GM21367 (cell line): ENCODE measurements around the gene PPP2R5D.
"Not testable (repeated sequence)": the region's sequence is repeated elsewhere in the genome, so short reads cannot be mapped to it uniquely, and the experiment has no call there.

Experiments used
- ATAC-seq: cut with Tn5 transposase; IDR thresholded peaks from one replicate; pipeline ENCODE4 v1.9.1; 2021; ENCODE audit not compliant: unreplicated experiment

Gene PPP2R5D

DNA sequence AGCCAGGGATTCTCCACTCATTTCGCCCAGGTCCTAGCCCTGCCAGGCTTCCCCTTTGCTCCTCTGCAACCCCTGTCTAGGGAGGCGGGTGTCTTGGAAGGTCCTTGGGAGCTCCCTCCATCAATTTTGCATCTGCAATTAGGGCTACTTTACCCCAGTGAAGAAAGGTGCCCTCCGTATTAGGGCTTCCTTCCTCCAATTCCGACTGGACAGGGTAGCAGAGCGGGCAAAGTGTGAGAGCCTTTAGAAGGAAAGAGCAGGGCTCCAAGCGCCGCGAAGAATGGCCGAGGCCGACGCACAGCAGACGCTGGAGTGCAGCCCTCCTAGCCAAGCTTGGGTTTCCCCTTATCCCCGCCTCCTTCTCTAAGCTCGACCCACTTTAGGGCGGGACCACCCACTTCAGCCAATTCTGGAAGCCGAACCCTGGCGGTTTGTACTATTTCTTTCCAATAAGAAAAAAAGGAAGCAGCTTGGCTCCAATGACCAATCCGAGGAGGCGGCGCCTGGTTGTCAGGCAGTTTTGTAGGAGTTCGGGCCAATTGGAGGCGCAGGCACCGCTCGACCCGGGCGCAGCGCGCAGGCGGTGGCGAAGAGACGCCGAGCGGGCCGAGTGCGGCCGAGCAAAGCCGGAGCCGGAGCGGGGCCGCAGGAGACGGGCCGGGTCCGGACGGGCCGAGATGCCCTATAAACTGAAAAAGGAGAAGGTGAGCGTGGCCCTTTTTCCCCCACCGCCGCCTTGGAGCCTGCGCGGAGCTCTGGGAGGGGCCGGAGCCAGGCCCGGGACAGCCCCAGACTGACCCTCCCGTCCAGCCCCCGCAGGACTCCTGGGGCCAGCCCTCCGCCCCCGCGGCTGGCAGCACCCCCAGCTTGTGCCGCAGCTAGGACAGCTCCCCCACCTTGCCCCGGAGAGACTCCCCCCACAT, at the start of gene PPP2R5D:
Gene PPP2R5D (plus strand): TSS at position 570 of the 923 bp plus-strand sequence. CDS start 108 bp downstream, at position 678.
- ATAC-seq, result peak; percentile 84

DNA sequence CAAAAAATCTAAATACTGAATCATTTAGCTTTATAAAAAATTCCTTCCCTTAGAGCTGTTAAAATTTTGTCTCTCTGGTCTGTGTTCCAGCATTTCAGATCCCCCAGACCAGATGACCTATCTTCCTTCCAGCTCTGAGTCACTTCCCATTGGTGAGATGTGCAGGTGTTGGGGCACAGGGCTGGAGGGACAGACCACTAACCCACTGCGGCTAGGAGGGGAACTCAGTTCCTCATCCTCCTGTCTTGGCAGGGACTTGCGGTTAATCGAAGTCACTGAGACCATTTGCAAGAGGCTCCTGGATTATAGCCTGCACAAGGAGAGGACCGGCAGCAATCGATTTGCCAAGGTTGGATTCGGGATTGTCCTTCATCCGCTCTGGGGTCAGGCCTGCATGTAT, 49.0 kb upstream of the PPP2R5D start:
- ATAC-seq, result no peak

DNA sequence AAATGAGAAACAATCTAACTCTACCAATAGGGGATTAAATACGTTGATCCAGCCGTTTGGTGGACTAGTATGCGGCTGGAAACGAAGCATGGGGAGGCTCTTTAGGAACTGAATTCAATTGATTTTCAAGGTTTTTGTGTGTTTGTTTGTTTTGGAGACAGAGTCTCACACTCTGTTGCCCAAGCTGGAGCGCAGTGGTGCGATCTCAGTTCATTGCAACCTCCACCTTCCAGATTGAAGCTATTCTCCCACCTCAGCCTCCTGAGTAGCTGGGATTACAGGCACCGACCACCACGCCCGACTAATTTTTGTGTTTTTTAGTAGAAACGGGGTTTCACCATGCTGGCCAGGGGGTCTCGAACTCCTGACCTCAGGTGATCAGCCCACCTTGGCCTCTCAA, 48.0 kb upstream of the PPP2R5D start:
- no peak for ATAC-seq

DNA sequence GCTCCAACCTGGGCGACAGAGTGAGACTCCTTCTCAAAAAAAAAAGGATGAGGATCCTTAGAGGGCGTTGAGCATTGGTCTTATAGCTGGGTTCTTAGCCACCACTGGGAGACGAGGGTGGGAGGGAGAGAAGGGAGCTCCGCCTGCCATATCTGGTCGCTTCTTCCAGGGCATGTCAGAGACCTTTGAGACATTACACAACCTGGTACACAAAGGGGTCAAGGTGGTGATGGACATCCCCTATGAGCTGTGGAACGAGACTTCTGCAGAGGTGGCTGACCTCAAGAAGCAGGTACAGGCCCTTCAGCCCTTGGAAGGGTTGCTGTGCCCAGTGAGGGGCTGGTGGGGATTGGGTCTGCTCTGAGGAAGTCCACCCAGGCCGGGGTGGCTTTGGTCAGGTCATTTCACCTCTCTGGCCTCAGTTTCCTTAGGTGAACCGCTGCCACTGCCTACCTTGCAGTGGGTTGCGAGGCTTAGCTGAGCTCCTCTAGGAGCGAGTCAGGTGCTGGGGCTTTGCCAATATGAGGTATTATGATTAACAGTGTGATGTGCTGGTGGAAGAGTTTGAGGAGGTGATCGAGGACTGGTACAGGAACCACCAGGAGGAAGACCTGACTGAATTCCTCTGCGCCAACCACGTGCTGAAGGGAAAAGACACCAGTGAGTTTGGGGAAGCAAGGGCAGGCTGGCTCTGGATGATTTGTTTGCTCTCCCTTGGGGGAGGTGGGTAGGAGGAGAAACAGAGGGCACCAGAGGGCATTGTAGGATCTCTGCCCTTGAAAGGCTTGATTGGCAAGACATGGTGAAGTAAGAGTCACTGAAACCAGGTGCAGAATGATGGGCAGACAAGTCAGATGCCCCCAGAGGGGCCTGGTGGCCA, 46.6 kb upstream of the PPP2R5D start:
- no peak for ATAC-seq

DNA sequence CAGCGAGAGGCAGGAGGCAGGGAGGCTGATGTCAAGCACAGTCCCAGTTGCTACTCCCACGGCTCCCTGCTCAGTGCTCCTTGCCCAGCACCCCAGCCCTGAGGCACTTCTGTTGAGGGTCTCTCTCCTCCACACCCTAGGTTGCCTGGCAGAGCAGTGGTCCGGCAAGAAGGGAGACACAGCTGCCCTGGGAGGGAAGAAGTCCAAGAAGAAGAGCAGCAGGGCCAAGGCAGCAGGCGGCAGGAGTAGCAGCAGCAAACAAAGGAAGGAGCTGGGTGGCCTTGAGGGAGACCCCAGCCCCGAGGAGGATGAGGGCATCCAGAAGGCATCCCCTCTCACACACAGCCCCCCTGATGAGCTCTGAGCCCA, 46.0 kb upstream of the PPP2R5D start:
- no peak for ATAC-seq

DNA sequence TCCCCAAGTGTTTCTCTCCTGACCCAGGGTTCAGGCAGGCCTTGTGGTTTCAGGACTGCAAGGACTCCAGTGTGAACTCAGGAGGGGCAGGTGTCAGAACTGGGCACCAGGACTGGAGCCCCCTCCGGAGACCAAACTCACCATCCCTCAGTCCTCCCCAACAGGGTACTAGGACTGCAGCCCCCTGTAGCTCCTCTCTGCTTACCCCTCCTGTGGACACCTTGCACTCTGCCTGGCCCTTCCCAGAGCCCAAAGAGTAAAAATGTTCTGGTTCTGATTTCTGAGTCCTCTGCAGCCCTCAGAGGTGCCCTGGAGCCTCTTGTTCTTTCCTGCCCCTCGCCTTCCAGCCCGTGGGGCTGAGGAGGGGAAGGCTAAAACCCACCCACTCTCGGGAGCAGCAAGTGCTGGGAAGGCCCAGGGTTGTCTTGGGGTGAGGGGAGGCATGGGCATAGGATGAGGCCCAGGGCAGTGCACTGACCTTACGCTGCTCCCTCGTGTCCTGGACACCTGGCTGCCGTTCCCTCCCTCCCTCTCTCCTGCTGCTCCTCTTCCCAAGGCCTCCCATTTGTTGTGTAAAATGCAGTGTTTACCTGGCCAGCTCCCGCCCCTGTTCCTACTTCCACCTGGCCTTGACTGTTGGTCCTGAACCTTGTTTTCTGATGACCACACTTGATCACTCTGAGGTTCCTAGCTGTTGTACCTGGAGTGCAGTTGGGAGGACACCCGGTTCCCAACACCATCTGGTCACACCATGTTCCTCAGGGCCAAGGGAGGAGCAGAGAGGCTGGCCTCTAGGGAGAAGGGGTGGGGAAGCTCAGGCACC, 45.2 kb upstream of the PPP2R5D start:
- ATAC-seq, result no peak

DNA sequence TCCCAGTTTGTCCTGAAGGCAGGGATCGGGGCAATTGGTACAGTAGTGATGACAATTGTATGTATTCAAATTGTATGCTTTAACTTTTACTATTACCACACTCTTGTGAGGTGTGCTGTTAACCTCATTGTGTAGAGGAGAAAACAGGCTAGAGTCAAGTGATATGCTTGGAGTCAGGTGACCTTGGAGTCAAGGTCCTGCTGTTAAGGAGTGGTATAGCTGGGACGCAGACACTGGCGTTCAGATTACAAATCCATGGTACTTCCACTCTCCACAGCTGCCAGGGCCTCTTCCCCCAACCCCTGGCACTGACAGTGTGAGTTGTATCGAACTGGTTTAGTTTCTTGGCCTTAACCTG, 44.6 kb upstream of the PPP2R5D start:
- no peak for ATAC-seq

DNA sequence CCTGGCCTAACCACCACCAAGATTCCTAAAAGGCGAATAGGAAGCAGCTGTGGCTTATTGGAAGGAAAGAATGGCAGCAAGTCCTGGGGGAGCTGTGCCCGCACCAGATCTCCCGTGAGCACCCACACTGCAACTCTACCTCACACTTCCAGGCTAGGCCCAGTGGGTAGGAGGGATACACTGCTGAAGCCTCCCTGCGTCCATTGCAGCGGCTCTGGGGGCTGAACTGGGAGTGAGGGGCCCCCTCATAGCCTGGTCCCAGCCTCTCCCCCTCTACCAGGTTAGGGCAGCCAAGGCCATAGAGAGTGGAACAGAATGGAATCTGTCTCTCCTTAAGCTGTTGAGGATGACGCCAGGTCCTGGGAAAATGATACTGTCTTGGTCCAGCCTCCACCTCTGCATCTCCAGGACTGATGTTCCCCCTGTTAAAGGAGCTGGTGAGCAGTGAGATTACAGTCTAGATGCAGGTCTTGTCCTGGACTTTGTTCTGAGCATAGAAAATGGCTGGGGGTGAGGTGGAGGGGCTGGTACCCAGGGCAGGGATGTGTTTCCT, 43.8 kb upstream of the PPP2R5D start:
- no peak for ATAC-seq

DNA sequence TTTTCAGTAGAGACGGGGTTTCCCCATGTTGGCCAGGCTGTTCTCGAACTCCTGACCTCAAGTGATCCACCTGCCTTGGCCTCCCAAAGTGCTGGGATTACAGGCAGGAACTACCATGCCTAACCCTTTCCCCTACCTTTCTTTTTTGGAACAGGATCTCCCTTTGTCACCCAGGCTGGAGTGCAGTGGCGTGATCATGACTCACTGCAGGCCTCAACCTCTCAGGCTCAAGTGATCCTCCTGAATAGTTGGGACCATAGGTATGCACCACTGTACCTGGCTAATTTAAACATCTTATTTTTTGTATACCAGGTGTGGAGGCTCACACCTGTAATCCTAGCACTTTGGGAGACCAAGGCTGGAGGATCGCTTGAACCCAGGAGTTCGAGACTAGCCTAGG, 43.0 kb upstream of the PPP2R5D start:
- not testable (repeated sequence) for ATAC-seq

DNA sequence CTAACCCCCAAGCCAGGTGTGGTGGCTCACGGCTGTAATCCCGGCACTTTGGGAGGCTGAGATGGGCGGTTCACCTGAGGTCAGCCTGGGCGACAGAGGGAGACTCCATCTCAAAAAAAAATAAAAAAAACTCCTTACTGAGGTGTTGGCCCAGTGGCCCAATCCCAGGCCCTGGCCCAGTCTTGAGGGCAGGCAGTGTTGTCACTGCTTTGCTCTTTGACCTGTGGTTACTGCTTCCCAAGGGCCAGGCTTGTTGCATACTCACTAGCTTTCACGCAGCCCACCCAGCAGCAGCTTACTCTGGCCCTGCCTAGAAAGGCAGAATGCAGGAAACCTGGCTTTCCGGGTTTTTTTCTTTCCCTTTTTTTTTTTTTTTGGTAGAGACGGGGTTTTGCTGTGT, 41.9 kb upstream of the PPP2R5D start:
- no peak for ATAC-seq

DNA sequence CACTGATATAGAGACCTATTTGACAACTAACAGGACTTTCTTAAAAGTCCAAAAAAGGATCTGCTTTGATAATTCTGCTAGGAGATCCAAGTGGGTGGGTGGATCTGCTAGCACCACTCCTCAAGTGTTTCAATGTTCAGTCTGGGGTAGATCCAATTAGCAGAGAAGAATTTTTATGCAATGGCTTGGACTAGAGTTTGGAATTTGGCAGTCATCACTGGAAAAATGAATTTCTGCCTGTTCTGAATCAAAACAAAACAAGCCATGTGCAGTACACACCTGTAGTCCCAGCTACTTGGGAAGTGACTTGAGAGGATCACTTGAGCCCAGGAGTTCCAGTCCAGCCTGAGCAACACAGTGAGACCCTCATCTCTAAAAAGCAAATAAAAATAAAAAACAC, 36.4 kb upstream of the PPP2R5D start:
- ATAC-seq, result no peak

DNA sequence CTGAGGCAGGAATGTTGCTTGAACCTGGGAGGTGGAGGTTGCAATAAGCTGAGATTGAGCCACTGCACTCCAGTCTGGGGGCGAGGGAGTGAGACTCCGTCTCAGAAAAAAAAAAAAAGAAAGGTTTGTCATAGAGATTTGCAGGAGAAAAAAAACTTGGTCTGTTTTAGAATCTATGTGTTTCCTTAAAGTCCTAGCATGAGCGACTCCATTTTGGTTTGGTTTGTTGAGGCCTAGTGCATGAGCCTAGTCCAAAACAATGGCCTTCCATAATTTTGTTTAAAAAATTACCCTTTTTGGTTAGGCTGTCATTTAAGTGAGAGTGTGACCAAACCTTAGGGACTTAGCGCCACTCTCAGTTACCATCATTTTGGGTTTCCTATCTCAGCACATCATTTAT, 32.0 kb upstream of the PPP2R5D start:
- ATAC-seq, result no peak

DNA sequence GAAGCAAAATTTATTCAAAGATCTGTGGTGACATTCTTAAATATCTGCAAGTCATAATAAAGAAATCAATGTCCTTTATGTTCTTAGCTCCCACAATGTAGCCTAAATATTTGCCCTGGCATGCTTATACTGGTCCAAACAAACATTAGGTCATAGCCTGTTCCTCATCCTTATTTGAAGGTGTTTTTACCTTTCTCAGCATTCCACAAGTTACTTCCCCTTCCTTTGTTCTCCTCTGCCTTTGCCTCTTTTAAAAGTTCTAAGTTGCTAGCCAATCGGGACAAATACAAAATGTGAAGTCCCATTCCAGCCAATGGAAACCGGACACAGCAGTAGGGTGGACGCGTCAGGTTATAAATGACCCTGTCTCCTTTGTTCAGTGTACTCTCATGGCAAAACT, 30.0 kb upstream of the PPP2R5D start:
- not testable (repeated sequence) for ATAC-seq

DNA sequence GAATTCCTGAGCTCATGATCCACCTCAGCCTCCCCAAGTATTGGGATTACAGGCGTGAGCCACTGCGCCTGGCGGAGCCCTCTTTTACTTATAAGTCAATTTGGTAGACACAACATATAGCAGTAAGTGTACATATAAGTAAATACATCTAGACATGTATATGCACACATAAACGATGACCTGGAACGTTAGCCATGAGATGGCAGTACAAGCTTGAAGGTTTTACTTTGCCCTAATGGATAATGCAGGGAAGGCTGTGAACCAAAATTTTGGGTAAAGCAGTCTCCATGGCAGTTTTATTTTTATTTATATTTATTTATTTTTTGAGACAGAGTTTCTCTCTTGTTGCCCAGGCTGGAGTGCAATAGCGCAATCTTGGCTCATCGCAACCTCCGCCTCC, 26.2 kb upstream of the PPP2R5D start:
- no peak for ATAC-seq

DNA sequence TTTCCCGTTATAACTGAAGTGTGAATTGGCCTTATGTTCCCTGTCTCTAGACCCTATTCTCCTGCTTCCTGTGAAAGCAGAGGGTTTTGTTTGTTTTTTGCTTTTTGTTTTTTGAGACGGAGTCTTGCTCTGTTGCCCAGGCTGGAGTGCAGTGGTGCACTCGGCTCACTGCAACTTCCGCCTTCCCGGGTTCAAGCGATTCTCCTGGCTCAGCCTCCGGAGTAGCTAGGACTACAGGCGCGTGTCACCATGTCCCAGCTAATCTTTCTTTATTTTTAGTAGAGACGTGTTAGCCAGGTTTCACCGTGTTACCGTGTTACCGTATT, 24.5 kb upstream of the PPP2R5D start:
- ATAC-seq, result no peak

DNA sequence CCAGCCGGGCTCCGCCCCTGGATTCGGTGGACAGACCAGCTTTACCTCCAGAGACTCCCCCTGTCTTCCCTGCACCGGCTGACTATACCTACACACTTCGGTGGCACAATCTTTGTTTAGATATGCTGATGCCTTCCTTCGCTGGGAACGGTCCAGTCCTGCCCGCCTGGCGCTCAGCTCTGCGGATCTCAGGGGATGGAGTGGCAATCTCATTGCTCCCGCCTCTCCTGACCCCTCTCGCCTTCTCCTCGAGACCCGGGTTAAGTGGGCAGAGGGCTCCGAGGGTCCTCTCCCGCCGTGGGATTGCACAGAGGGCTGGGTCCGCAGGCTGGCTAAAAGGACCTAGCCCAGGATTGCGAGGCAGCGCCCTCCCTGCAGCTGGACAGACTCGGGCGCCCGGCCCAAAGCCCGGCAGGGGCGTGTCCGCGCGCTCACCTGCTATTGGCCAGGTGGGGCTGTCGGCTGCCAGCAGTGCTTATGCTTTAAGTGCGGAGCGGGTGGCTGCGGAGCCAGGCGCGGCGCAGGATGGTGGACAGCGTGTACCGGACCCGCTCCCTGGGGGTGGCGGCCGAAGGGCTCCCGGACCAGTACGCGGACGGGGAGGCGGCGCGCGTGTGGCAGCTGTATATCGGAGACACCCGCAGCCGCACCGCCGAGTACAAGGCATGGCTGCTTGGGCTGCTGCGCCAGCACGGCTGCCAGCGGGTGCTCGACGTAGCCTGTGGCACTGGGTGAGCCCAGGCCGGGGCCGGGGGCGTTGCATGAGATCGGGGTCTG, 23.9 kb upstream of the PPP2R5D start, which contains the start of gene GNMT:
Gene GNMT (plus strand): TSS at position 512 of the 777 bp plus-strand sequence. CDS start 14 bp downstream, at position 526.
- ATAC-seq, result no peak

DNA sequence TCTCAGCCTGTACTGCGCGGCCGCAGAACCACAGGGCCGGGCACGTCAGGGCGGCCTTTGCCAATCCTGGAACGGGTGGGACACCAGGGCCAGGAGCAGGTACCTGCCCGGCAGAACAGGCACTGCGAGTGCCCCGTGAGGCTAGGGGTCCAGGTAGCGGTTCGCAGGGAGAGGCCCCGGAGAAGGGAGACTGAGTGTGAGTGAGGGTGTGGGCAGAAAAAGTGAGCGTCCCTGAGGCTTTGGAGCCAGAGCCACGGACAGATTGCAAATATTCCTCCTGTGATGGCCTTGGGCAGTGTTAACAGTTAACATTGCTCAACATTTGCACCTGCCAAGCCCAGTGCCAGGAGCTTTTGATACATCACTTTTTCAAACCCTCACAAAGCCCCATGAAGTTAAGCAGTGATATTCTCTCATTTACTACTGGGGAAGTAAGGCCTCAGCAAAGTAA, 23.3 kb upstream of the PPP2R5D start:
- no peak for ATAC-seq

DNA sequence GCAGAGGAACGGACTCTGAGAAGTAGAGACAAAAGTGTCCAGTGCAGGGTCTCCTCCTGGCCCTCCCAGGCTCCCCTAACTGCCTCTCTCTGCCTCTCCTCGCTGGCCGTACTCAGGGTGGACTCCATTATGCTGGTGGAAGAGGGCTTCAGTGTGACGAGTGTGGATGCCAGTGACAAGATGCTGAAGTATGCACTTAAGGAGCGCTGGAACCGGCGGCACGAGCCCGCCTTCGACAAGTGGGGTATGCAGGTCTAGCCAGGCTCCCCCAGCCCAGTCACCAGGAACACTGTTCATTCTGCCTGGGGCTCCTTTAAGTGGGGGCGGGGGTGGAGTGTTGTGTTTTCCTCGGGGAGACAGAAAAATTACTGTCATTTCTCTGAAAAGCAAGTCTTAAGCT, 22.3 kb upstream of the PPP2R5D start:
- no peak for ATAC-seq

DNA sequence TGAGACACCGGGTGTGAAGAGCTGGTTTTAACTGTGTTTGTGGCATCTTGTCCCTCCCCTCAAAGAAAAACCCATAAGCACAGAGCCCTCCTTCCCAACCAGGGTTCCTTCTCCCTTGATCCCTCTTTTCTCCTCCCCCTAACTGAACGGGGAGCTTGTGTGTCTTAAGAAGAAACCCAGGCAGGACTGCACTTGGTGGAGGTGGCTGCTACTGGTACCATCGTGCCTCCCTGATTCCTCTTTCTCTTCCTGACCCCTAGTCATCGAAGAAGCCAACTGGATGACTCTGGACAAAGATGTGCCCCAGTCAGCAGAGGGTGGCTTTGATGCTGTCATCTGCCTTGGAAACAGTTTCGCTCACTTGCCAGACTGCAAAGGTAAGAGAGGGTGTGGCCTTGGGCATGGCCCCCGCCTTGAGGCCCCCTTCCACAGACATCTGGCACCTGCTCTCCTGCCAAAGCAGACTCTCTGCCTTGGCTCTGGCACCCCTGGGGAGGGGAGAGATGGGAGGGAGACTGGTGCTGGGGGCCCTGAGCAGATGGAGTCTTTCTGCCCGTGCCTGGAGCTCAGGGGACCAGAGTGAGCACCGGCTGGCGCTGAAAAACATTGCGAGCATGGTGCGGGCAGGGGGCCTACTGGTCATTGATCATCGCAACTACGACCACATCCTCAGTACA, 21.7 kb upstream of the PPP2R5D start:
- no peak for ATAC-seq
